Dendritic cell treated with granulocyte-macrophage colony-stimulating factor and Interleukin-4, amounts not matched to agents 40 ng/mL and 50 ng/mL, for 4 days (primary cell): Measurements from ENCODE around the gene PSAPL1.

ENCODE experiments used
- H3K27ac Mint-ChIP-seq: one replicate; pipeline ENCODE4 v1.8.0; 2022; ENCODE audit warnings: mild to moderate bottlenecking, mixed read lengths
- H3K27me3 Mint-ChIP-seq: one replicate; pipeline ENCODE4 v1.8.0; 2022; ENCODE audit warnings: mild to moderate bottlenecking, mixed read lengths
- H3K36me3 Mint-ChIP-seq: one replicate; pipeline ENCODE4 v1.8.0; 2022; ENCODE audit warnings: low read depth, mixed read lengths
- H3K4me1 Mint-ChIP-seq: one replicate; pipeline ENCODE4 v1.8.0; 2022; ENCODE audit warnings: low read depth, mixed read lengths
- H3K4me3 Mint-ChIP-seq: one replicate; pipeline ENCODE4 v1.8.0; 2022; ENCODE audit warnings: mild to moderate bottlenecking, moderate library complexity, mixed read lengths
- H3K9me3 Mint-ChIP-seq: one replicate; pipeline ENCODE4 v1.8.0; 2022; ENCODE audit warnings: mixed read lengths
- intact Hi-C: fragments of 100-400 bp; cut with micrococcal nuclease; formaldehyde crosslinking; loops from one replicate; pipeline ENCODE4 v1.15.0; 2022

PSAPL1 gene

GRCh38 chr4:7432531-7433375 lies 2.0 kb downstream of the PSAPL1 start:
- no peaks in the 10 kb centered on the region for H3K4me1 Mint-ChIP-seq
- no peak overlapping the region for H3K4me3 Mint-ChIP-seq
- intact Hi-C loops: no loop called here
- H3K27ac Mint-ChIP-seq: no peak overlapping the region
- H3K9me3 Mint-ChIP-seq: no peaks in the 10 kb centered on the region
- H3K27me3 Mint-ChIP-seq: peaks cover 2% of the 10 kb centered on the region
- no peaks in the 10 kb centered on the region for H3K36me3 Mint-ChIP-seq

GRCh38 chr4:7431696-7432530 lies 2.8 kb downstream of the PSAPL1 start:
- no peaks in the 10 kb centered on the region for H3K9me3 Mint-ChIP-seq
- H3K27me3 Mint-ChIP-seq: peaks cover 2% of the 10 kb centered on the region
- H3K4me3 Mint-ChIP-seq: no peak overlapping the region
- H3K4me1 Mint-ChIP-seq: no peaks in the 10 kb centered on the region
- intact Hi-C loops: no loop called here
- no peak overlapping the region for H3K27ac Mint-ChIP-seq
- H3K36me3 Mint-ChIP-seq: no peaks in the 10 kb centered on the region

- Mint-ChIP-seq H3K27ac (no peak overlapping the region), H3K9me3 (no peaks in the 10 kb centered on the region), H3K4me1 (no peaks in the 10 kb centered on the region), H3K4me3 (no peak overlapping the region), H3K27me3 (peaks cover 2% of the 10 kb centered on the region), H3K36me3 (no peaks in the 10 kb centered on the region)
- intact Hi-C loops: no loop called here
Observed at GRCh38 chr4:7430965-7431695, 3.6 kb downstream of the PSAPL1 start.

DNA sequence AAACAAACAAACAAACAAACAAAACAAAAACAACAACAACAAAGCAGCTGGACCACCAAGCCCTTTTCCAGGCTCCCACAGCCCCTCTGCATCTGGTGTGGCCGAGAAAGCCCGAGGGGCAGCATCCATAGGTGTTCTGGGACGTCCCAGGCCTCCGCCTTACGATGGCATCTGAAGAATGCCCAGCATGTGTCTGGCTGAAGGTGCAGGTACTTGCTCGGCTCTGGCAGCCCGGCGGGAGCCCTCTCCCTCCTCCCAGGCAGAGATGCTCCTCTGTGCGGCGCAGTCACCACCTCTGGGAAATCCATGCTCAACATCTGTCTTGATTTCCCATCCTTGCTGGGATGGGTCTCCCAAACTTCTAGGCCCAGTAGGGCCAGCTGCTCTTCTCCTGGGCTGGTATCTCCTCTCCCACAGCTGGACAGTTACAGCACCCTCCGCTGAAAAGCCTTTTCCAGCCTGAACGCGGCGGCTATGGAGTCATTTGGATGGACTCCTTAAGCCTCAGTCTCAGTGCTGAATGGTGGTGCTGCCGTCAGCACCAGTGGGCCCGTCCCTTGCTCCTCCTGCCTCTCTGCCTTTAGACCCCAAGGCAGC lies 4.3 kb downstream of the PSAPL1 start:
- no peaks in the 10 kb centered on the region for H3K36me3 Mint-ChIP-seq
- no peaks in the 10 kb centered on the region for H3K27me3 Mint-ChIP-seq
- intact Hi-C loops: no loop called here
- H3K4me3 Mint-ChIP-seq: no peak overlapping the region
- no peak overlapping the region for H3K27ac Mint-ChIP-seq
- no peaks in the 10 kb centered on the region for H3K4me1 Mint-ChIP-seq
- no peaks in the 10 kb centered on the region for H3K9me3 Mint-ChIP-seq

GRCh38 chr4:7429601-7430078 lies 5.1 kb downstream of the PSAPL1 start:
- Mint-ChIP-seq H3K27ac (no peak overlapping the region), H3K9me3 (no peaks in the 10 kb centered on the region), H3K4me3 (no peak overlapping the region), H3K4me1 (no peaks in the 10 kb centered on the region), H3K36me3 (no peaks in the 10 kb centered on the region), H3K27me3 (no peaks in the 10 kb centered on the region)
- intact Hi-C loops: no loop called here

DNA sequence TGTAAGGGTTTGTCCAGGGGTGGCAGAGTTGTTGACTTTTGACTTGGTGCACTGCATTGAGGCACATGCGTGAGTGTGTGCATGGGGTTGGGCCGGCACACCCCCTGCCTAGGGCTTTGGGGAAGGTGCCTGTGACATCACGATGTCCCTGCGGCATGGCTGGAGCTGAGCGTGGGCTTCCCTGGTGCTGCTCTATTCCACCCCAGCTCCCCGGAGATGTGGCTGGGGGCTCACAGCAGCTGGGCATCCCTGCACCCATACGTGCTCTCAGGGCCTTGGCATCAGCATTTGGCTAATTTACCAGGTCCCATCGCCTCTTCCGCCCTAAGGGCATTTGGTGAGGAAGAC lies 5.7 kb downstream of the PSAPL1 start:
- no peak overlapping the region for H3K4me3 Mint-ChIP-seq
- no peaks in the 10 kb centered on the region for H3K36me3 Mint-ChIP-seq
- no peaks in the 10 kb centered on the region for H3K27me3 Mint-ChIP-seq
- H3K27ac Mint-ChIP-seq: no peak overlapping the region
- intact Hi-C loops: no loop called here
- no peaks in the 10 kb centered on the region for H3K4me1 Mint-ChIP-seq
- H3K9me3 Mint-ChIP-seq: no peaks in the 10 kb centered on the region

DNA sequence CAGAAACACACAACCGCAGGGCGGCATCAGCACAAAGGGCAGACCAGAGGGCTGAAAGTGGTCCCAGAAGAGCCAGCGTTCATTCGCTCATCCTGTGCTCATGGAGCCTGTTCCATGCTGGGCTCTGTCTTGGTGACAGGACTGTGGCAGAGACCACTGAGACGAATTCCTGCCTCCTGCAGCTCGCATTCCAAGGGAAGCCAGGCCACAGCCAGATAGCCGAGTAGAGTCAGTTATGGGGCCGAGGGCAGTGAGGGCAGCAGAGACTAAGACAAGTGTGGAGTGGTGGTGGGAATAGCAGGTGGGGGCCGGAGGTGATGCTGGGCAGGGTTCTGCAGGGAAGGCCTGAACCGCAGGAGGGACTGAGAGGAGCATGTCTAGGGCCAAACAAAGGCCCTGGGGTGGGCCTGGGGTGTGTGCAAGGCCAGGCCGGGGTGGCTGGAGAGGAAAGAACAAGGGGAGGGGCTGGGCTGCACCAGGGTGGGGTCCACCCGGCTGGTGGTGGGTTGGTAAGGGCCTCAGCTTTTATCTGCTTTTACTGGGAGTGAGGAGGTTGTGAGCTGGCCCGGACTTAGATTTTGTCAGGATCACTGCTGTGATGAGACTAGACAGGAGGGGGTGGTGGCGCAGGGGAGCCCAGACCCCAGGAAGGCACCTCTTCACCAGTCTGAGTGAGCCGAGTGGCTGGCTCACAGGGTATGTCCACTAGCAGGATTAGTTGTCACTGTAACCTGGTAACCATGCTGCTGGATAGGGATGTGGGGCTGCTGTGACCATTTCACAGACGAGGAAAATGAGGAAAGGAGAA lies 6.3 kb downstream of the PSAPL1 start:
- Mint-ChIP-seq H3K4me1 (no peaks in the 10 kb centered on the region), H3K9me3 (no peaks in the 10 kb centered on the region), H3K36me3 (no peaks in the 10 kb centered on the region), H3K27me3 (no peaks in the 10 kb centered on the region), H3K27ac (no peak overlapping the region), H3K4me3 (no peak overlapping the region)
- intact Hi-C loops: no loop called here

DNA sequence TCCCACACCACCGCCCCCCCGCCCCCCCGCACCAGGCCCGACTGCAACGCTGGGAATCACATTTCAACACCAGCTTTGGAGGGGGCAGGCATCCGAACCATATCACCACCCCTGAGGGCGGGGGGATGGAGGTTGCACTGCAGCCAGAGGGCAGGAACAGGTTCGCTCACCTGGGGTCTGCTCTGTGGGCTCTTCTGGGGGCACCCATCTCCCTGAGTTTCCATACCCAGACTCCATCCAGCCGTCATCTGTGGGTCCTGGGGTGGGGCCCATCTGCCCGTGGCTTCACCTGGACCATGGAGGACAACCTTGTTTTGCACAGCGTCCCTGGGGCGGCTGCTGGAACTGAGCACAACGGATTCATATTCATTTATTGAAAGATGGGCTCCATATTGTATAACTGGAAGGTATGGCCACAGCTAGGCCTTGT lies 6.9 kb downstream of the PSAPL1 start:
- no peaks in the 10 kb centered on the region for H3K27me3 Mint-ChIP-seq

DNA sequence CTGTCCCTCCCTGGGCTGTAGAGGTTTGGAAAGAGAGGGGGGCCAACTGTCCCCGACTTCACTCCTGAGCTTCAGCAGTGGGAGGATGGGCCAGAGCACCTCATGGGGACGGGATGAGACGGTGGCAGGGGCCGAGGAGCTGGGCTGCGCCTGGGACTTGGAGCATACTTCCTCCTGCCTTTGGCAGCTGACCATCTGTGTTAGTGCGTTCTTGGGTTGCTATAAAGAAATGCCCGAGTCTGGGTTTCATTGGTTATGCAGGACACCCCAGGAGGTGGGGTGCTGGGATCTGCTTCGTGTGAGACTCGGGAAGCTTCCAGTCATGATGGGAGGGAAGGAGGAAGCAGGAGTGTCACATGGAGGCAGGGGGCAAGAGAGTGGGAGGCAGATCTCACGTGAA lies 7.4 kb downstream of the PSAPL1 start:
- Mint-ChIP-seq H3K36me3 (no peaks in the 10 kb centered on the region), H3K27me3 (no peaks in the 10 kb centered on the region), H3K4me3 (no peak overlapping the region), H3K27ac (no peak overlapping the region), H3K4me1 (no peaks in the 10 kb centered on the region), H3K9me3 (no peaks in the 10 kb centered on the region)
- intact Hi-C loops: no loop called here

More for the DNA sequence above, 6.9 kb downstream of the PSAPL1 start:
- intact Hi-C loops: no loop called here
- Mint-ChIP-seq H3K36me3 (no peaks in the 10 kb centered on the region), H3K4me1 (no peaks in the 10 kb centered on the region), H3K9me3 (no peaks in the 10 kb centered on the region), H3K27ac (no peak overlapping the region), H3K4me3 (no peak overlapping the region)

- Mint-ChIP-seq H3K4me3 (no peak overlapping the region), H3K36me3 (no peaks in the 10 kb centered on the region), H3K27me3 (no peaks in the 10 kb centered on the region), H3K27ac (no peak overlapping the region), H3K9me3 (no peaks in the 10 kb centered on the region), H3K4me1 (no peaks in the 10 kb centered on the region)
- intact Hi-C loops: no loop called here
Observed at GRCh38 chr4:7426525-7427171, 8.1 kb downstream of the PSAPL1 start.

GRCh38 chr4:7425591-7426468 lies 8.9 kb downstream of the PSAPL1 start:
- H3K4me1 Mint-ChIP-seq: no peaks in the 10 kb centered on the region
- intact Hi-C loops: no loop called here
- H3K36me3 Mint-ChIP-seq: no peaks in the 10 kb centered on the region
- no peaks in the 10 kb centered on the region for H3K9me3 Mint-ChIP-seq
- no peak overlapping the region for H3K4me3 Mint-ChIP-seq
- no peaks in the 10 kb centered on the region for H3K27me3 Mint-ChIP-seq
- no peak overlapping the region for H3K27ac Mint-ChIP-seq

- H3K4me1 Mint-ChIP-seq: no peaks in the 10 kb centered on the region
- H3K36me3 Mint-ChIP-seq: no peaks in the 10 kb centered on the region
- intact Hi-C loops: no loop called here
- H3K4me3 Mint-ChIP-seq: no peak overlapping the region
- no peaks in the 10 kb centered on the region for H3K27me3 Mint-ChIP-seq
- H3K27ac Mint-ChIP-seq: no peak overlapping the region
- no peaks in the 10 kb centered on the region for H3K9me3 Mint-ChIP-seq
Observed at GRCh38 chr4:7425124-7425523, 9.6 kb downstream of the PSAPL1 start.
